ENCODE results near the gene LARP4B. TPM values are rescaled to one million over a fixed set of nuclear protein-coding genes. Genes with fewer than 3 reads are reported as not detected.
A peak's percentile ranks its signal among the peaks of the same experiment; 100 is the strongest.

Gene LARP4B
- total and polyA plus RNA-seq, 2 of the 13 experiments (the other 11 are each of a cell fraction or from before 2014, with no cell fraction given) = 19.5 to 30.2 TPM

GRCh38 chr10:780536-781524, 150.7 kb downstream of the LARP4B start:
- FAIRE-seq (no peak), ATAC-seq (no peak)
- intact Hi-C loops (cut with micrococcal nuclease; ENCODE audit: unreplicated experiment) = no loop called here

GRCh38 chr10:778626-779330, 152.7 kb downstream of the LARP4B start:
- no peak overlapping the region for H3K4me3 ChIP-seq (replicated peaks in 1 of 3; ENCODE audit: insufficient read depth in 1 of 3, low read depth in 2 of 3, low read length in 3 of 3)
- ChIA-PET POLR2A (no interaction called here), CTCF (ENCODE audit: low intra/inter-chr PET ratio, low total read pairs) (no interaction called here)
- no peaks in the 10 kb centered on the region for H3K79me2 ChIP-seq (ENCODE audit: insufficient read depth, low read length)
- H3K4me2 ChIP-seq (ENCODE audit: low read depth, low read length) = no peak overlapping the region
- FAIRE-seq (no peak), DNase-seq (ENCODE audit: low spot score) (no peak), ATAC-seq (peak; percentile 9; the same call in 1 of the 3 replicates)
- H3K36me3 ChIP-seq (replicated peaks in 1 of 2; ENCODE audit: control insufficient read depth in 1 of 2, insufficient read depth in 2 of 2, low read length in 2 of 2) = no peaks in the 10 kb centered on the region
- no peak overlapping the region for H2AFZ ChIP-seq (ENCODE audit: low read length)
- H3K9me3 ChIP-seq (ENCODE audit: low read length) = no peaks in the 10 kb centered on the region
- H4K20me1 ChIP-seq (ENCODE audit: insufficient read depth, low read length) = no peaks in the 10 kb centered on the region
- WGBS (ENCODE audit: low lambda C conversion rate) = 69% methylated on average over 16 of the region's 27 CpGs
- no peak for TF ChIP-seq AGO2 (optimal IDR thresholded peaks at IDR 0.05; ENCODE audit: low read depth, low read length)
- TF ChIP-seq HIC2 (CRISPR knock-in tag; IDR thresholded peaks at IDR 0.05; ENCODE audit: low read depth) = no peak
- no peak for TF ChIP-seq ZFP91 (CRISPR knock-in tag; IDR thresholded peaks at IDR 0.05; ENCODE audit: borderline replicate concordance)
- H3K27me3 ChIP-seq (ENCODE audit: control insufficient read depth in 1 of 2, insufficient read depth in 2 of 2, low read length in 2 of 2) = peaks cover 8 to 60% of the 10 kb centered on the region in 2 experiments; a peak in 4 of 5 replicates
- H3K9ac ChIP-seq (ENCODE audit: insufficient read depth, low read depth, low read length) = no peak overlapping the region
- H3K4me1 ChIP-seq (ENCODE audit: insufficient read depth, low read length) = no peaks in the 10 kb centered on the region; the same call in 1 of the 2 replicates
- no peak overlapping the region for H3K27ac ChIP-seq (ENCODE audit: extremely low read length, insufficient read depth, low read length)
- in situ Hi-C loops (cut with HindIII; ENCODE audit: extremely low pct_ligation_motif_present, low pct_unique_long_range_greater_than_20kb) (loop anchor here (5.0 kb wide), 1 partner anchor 66 kb away; no protein-coding TSS in a partner anchor), intact Hi-C loops (cut with micrococcal nuclease; ENCODE audit: unreplicated experiment) (no loop called here)
- no TSS peak for BruUV-seq (replicated peaks)

More at GRCh38 chr10:780536-781524, 150.7 kb downstream of the LARP4B start:
- H3K4me2 ChIP-seq (ENCODE audit: low read depth, low read length) = no peak overlapping the region
- no peaks in the 10 kb centered on the region for H3K79me2 ChIP-seq (ENCODE audit: insufficient read depth, low read length)
- no peak overlapping the region for H3K4me3 ChIP-seq (replicated peaks in 1 of 3; ENCODE audit: insufficient read depth in 1 of 3, low read depth in 2 of 3, low read length in 3 of 3)
- in situ Hi-C loops (cut with HindIII; ENCODE audit: extremely low pct_ligation_motif_present, low pct_unique_long_range_greater_than_20kb) = no loop called here
- H3K9me3 ChIP-seq (ENCODE audit: low read length) = no peaks in the 10 kb centered on the region
- H4K20me1 ChIP-seq (ENCODE audit: insufficient read depth, low read length) = no peaks in the 10 kb centered on the region
- TF ChIP-seq ZMAT5 (CRISPR knock-in tag; IDR thresholded peaks at IDR 0.05; ENCODE audit: borderline replicate concordance, low read depth) = no peak
- no peak for TF ChIP-seq ZC3H13 (CRISPR knock-in tag; IDR thresholded peaks at IDR 0.05)
- H3K27me3 ChIP-seq (ENCODE audit: control insufficient read depth in 1 of 2, insufficient read depth in 2 of 2, low read length in 2 of 2) = peaks cover 7 to 40% of the 10 kb centered on the region in 2 experiments; a peak in 4 of 5 replicates
- WGBS (ENCODE audit: low lambda C conversion rate) = 68% methylated on average over 12 of the region's 21 CpGs
- no peak overlapping the region for H3K27ac ChIP-seq (ENCODE audit: extremely low read length, insufficient read depth, low read length)
- H2AFZ ChIP-seq (ENCODE audit: low read length) = no peak overlapping the region
- CTCF ChIA-PET (ENCODE audit: low intra/inter-chr PET ratio, low total read pairs) = no interaction called here
- no TSS peak for BruUV-seq (replicated peaks)
- no peaks in the 10 kb centered on the region for H3K36me3 ChIP-seq (replicated peaks in 1 of 2; ENCODE audit: control insufficient read depth in 1 of 2, insufficient read depth in 2 of 2, low read length in 2 of 2)
- no peak for DNase-seq (ENCODE audit: low spot score)
- POLR2A ChIA-PET = no interaction called here
- no peak overlapping the region for H3K9ac ChIP-seq (ENCODE audit: insufficient read depth, low read depth, low read length)
- peaks cover 11% of the 10 kb centered on the region for H3K4me1 ChIP-seq (ENCODE audit: insufficient read depth, low read length)
